ENCODE measurements around the gene SGSM1. TPM values are rescaled to one million over a fixed set of nuclear protein-coding genes. Genes with fewer than 3 reads are reported as not detected.

Gene SGSM1
- total and polyA plus RNA-seq, 2 donors (not counting 1 experiment from before 2014, with no cell fraction given), result not detected

- H2AFZ ChIP-seq (ENCODE audit: low read length), result no peak overlapping the region
- H3K36me3 ChIP-seq (ENCODE audit: control insufficient read depth, insufficient read depth, low read length), result no peaks in the 10 kb centered on the region
- H3K79me2 ChIP-seq (ENCODE audit: control insufficient read depth, insufficient read depth, low read length), result no peaks in the 10 kb centered on the region
- no peak overlapping the region for H3K4me2 ChIP-seq (ENCODE audit: extremely low read depth, insufficient read depth, low read length)
- DNase-seq (ENCODE audit: low read depth in 2 of 2), result no peak
- no peak overlapping the region for H3K9ac ChIP-seq (ENCODE audit: insufficient read depth, low read length)
- TF ChIP-seq CTCF (conservative IDR thresholded peaks at IDR 0.05 in 1 of 2, IDR thresholded peaks at IDR 0.05 in 1 of 2; ENCODE audit: low read depth in 1 of 2, low read length in 2 of 2), result no peak
- TF ChIP-seq EZH2 (IDR thresholded peaks at IDR 0.05; ENCODE audit: low read length, missing control alignments), result no peak
- H3K4me3 ChIP-seq (replicated peaks in 1 of 4; ENCODE audit: control extremely low read depth in 1 of 4, insufficient read depth in 1 of 4, low read depth in 3 of 4, low read length in 4 of 4), result no peak overlapping the region
- no peaks in the 10 kb centered on the region for H3K4me1 ChIP-seq (ENCODE audit: control insufficient read depth, extremely low read depth, insufficient read depth, low read length)
- H3K27me3 ChIP-seq (ENCODE audit: control insufficient read depth, insufficient read depth, low read length), result no peaks in the 10 kb centered on the region
- H3K9me3 ChIP-seq (ENCODE audit: control insufficient read depth, insufficient read depth, low read depth, low read length), result no peaks in the 10 kb centered on the region
- no peak overlapping the region for H3K27ac ChIP-seq (ENCODE audit: insufficient read depth, low read length)
- H4K20me1 ChIP-seq (ENCODE audit: control insufficient read depth, extremely low read depth, insufficient read depth, low read length), result no peaks in the 10 kb centered on the region
Observed at GRCh38 chr22:24925586-24926427, 119.8 kb downstream of the SGSM1 start.

- Histone ChIP-seq H4K20me1 (ENCODE audit: control insufficient read depth, extremely low read depth, insufficient read depth, low read length) (no peaks in the 10 kb centered on the region), H3K79me2 (ENCODE audit: control insufficient read depth, insufficient read depth, low read length) (no peaks in the 10 kb centered on the region), H3K27ac (ENCODE audit: insufficient read depth, low read length) (no peak overlapping the region), H2AFZ (ENCODE audit: low read length) (no peak overlapping the region), H3K4me1 (ENCODE audit: control insufficient read depth, extremely low read depth, insufficient read depth, low read length) (no peaks in the 10 kb centered on the region), H3K9me3 (ENCODE audit: control insufficient read depth, insufficient read depth, low read depth, low read length) (no peaks in the 10 kb centered on the region), H3K4me3 (replicated peaks in 1 of 4; ENCODE audit: control extremely low read depth in 1 of 4, insufficient read depth in 1 of 4, low read depth in 3 of 4, low read length in 4 of 4) (no peak overlapping the region), H3K9ac (ENCODE audit: insufficient read depth, low read length) (no peak overlapping the region), H3K4me2 (ENCODE audit: extremely low read depth, insufficient read depth, low read length) (no peak overlapping the region), H3K27me3 (ENCODE audit: control insufficient read depth, insufficient read depth, low read length) (no peaks in the 10 kb centered on the region), H3K36me3 (ENCODE audit: control insufficient read depth, insufficient read depth, low read length) (no peaks in the 10 kb centered on the region)
- DNase-seq (ENCODE audit: low read depth in 2 of 2), result peak in 1 of 2 donors; percentile 2
- TF ChIP-seq CTCF (conservative IDR thresholded peaks at IDR 0.05 in 1 of 2, IDR thresholded peaks at IDR 0.05 in 1 of 2; ENCODE audit: low read depth in 1 of 2, low read length in 2 of 2) (no peak), EZH2 (IDR thresholded peaks at IDR 0.05; ENCODE audit: low read length, missing control alignments) (no peak)
Observed at GRCh38 chr22:24926428-24926725, 120.4 kb downstream of the SGSM1 start.

GRCh38 chr22:24926849-24927579 is 121.0 kb downstream of the SGSM1 start:
- no peak overlapping the region for H2AFZ ChIP-seq (ENCODE audit: low read length)
- TF ChIP-seq CTCF (conservative IDR thresholded peaks at IDR 0.05 in 1 of 2, IDR thresholded peaks at IDR 0.05 in 1 of 2; ENCODE audit: low read depth in 1 of 2, low read length in 2 of 2), result no peak
- no peak for TF ChIP-seq EZH2 (IDR thresholded peaks at IDR 0.05; ENCODE audit: low read length, missing control alignments)
- H3K4me2 ChIP-seq (ENCODE audit: extremely low read depth, insufficient read depth, low read length), result no peak overlapping the region
- no peaks in the 10 kb centered on the region for H3K36me3 ChIP-seq (ENCODE audit: control insufficient read depth, insufficient read depth, low read length)
- H3K4me3 ChIP-seq (replicated peaks in 1 of 4; ENCODE audit: control extremely low read depth in 1 of 4, insufficient read depth in 1 of 4, low read depth in 3 of 4, low read length in 4 of 4), result no peak overlapping the region
- no peaks in the 10 kb centered on the region for H3K9me3 ChIP-seq (ENCODE audit: control insufficient read depth, insufficient read depth, low read depth, low read length)
- no peaks in the 10 kb centered on the region for H3K27me3 ChIP-seq (ENCODE audit: control insufficient read depth, insufficient read depth, low read length)
- H3K27ac ChIP-seq (ENCODE audit: insufficient read depth, low read length), result no peak overlapping the region
- H3K9ac ChIP-seq (ENCODE audit: insufficient read depth, low read length), result no peak overlapping the region
- no peaks in the 10 kb centered on the region for H3K79me2 ChIP-seq (ENCODE audit: control insufficient read depth, insufficient read depth, low read length)
- H4K20me1 ChIP-seq (ENCODE audit: control insufficient read depth, extremely low read depth, insufficient read depth, low read length), result no peaks in the 10 kb centered on the region
- DNase-seq (ENCODE audit: low read depth in 2 of 2), result peak; percentile 36 to 42
- H3K4me1 ChIP-seq (ENCODE audit: control insufficient read depth, extremely low read depth, insufficient read depth, low read length), result no peaks in the 10 kb centered on the region

Data from fibroblast of lung (primary cell).